Neural cell (in vitro differentiated cells): ENCODE measurements around the gene ALG6.

Source experiments
- RAD21 ChIP-seq: fragments of 450-650 bp; conservative IDR thresholded peaks from 2 replicates; pipeline ENCODE4 v1.6.1; 2014; ENCODE audit warnings: antibody characterized with exemption, mild to moderate bottlenecking, moderate library complexity
- SMC3 ChIP-seq: fragments of 450-650 bp; conservative IDR thresholded peaks from 2 replicates; pipeline ENCODE4 v1.6.1; 2014; ENCODE audit warnings: antibody characterized with exemption, mild to moderate bottlenecking, moderate library complexity; ENCODE audit not compliant: poor library complexity
- TF ChIP-seq, protein P1 (sequence below): fragments of 450-650 bp; IDR thresholded peaks from 2 replicates; pipeline ENCODE4 v1.5.1; 2014; ENCODE audit warnings: antibody characterized with exemption, mild to moderate bottlenecking, moderate library complexity; ENCODE audit not compliant: poor library complexity, severe bottlenecking

DNA sequence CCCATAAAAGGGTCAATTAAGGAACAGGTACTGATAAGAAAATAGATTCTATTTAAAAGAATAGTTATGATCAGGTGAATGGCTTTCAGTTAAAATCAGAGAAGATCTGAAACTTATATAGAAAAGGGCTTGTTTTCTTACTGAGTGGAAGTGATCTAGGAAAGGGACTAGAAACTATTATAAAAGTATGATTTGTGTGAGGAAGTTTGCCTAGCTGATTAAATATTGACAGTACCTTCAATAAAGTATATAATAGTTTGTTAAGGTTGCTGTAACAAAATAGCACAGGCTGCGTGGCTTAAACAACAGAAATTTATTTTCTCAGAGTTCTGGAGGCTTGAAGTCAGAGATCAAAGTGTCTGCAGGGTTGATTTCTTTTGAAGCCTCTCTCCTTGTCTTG lies 5.4 kb upstream of the ALG6 start:
- TF ChIP-seq RAD21 (no peak), SMC3 (no peak)
- TF ChIP-seq, protein P1, sequence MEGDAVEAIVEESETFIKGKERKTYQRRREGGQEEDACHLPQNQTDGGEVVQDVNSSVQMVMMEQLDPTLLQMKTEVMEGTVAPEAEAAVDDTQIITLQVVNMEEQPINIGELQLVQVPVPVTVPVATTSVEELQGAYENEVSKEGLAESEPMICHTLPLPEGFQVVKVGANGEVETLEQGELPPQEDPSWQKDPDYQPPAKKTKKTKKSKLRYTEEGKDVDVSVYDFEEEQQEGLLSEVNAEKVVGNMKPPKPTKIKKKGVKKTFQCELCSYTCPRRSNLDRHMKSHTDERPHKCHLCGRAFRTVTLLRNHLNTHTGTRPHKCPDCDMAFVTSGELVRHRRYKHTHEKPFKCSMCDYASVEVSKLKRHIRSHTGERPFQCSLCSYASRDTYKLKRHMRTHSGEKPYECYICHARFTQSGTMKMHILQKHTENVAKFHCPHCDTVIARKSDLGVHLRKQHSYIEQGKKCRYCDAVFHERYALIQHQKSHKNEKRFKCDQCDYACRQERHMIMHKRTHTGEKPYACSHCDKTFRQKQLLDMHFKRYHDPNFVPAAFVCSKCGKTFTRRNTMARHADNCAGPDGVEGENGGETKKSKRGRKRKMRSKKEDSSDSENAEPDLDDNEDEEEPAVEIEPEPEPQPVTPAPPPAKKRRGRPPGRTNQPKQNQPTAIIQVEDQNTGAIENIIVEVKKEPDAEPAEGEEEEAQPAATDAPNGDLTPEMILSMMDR = no peak
